Raji (cell line): ENCODE results near the gene CDKL5.

Experiments
- POLR2A ChIP-seq: IDR thresholded peaks from 2 replicates; pipeline ENCODE4 v1.6.1; 2011; ENCODE audit warnings: low read depth, low read length, control low read depth; ENCODE audit not compliant: insufficient read depth

The CDKL5 gene

DNA sequence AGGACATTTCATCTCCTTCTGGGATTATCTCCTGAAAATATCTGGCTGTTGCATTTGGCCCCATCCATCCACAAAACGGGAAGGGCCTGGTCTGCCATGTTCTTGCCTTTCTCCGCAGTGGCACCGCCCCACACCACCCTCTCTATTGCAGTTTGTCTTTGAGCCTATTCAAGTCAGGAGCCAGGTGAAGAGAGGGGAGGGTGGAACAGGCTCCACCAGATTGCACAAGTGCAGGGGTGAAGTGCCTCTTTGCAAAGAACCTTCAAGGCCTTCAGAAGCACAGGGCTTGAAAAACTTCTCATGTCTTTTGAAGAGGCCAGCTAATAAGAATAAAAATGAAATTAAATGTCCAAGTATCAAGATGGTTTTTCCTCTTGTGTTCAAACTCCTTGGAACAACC lies 217.8 kb downstream of the CDKL5 start:
- no peak for TF ChIP-seq POLR2A

DNA sequence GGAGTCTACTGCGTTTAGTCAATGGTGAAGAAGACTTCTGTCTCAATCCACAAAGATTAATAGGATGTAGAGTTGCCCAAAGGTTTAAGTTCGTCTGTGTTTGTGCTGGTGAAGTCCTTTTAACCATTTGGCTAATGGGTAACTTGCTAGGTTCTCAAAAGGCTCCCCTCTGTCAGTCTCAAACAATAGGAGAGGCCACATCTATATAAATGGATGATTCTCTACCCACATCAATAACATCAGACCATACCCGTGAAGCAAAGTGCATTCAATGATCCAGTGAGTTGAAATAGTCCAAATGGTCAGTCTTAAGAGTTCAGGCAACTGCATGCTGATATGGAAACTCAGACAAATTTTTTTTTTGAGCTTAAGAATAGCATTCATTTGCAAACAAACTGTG lies 218.4 kb downstream of the CDKL5 start:
- TF ChIP-seq POLR2A, result no peak

DNA sequence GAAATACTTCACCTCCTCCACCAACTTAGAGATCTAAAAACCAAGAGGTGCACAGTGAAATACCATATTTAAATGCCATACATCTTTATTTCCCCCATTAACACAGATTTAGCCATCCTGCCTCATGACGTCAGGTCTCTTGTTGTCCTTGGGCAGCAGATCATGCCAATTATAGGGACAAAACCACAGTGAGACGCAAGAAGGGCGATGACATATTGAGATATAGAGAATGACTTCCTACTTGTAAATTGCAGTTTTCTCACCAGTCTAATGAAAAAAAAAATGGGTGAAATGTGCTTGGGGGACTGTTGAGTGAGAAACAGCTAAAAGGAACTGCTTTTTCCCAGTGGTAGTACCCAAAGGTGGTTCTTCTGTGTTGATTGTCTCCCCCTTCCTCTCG lies 222.2 kb downstream of the CDKL5 start:
- no peak for TF ChIP-seq POLR2A

DNA sequence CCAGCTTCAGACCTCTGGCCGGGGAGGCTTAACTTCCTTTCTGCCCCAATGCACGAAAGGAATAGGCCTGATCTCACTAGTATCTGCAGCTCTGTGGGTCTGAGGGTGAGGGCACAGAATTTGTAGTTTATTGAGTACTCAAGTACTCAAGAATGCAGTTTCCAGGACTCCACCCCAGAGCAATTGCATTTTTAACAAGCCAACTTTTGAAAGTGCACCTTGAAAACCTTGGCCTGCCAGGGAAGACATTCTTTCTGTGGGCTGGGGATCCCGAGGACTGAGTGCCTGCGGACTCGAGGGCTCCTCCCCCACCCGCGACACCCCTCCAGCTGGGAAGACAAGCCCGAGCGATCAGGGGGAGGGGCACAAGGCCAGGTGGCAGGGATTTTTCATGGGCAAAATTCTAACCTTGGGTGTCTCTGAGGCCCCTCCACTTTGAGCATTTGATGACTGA lies 224.1 kb downstream of the CDKL5 start:
- TF ChIP-seq POLR2A, result no peak

DNA sequence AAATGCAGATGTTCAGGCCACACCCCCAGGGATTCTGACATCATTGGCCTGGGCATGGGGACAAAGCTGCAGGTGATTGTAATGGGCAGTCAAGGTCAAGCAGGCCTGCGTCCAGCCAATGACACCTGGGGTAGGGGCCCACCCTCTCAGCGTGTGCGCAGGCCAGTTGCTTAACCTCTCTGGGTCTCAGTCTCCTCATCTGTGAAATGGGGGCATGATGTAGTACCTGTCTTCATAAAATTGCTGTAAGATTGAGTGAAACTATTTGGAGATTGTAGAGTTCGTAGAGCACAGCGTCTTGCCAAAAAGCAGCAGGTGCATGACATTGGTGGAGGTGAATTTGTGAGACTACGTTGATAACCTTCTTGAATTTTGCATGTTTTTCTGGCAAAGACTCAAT lies 225.3 kb downstream of the CDKL5 start:
- no peak for TF ChIP-seq POLR2A

GRCh38 chrX:18652636-18653035 lies 227.2 kb downstream of the CDKL5 start:
- no peak for TF ChIP-seq POLR2A

- TF ChIP-seq POLR2A, result no peak
These were observed 229.7 kb downstream of the CDKL5 start for GRCh38 chrX:18654875-18655836.

DNA sequence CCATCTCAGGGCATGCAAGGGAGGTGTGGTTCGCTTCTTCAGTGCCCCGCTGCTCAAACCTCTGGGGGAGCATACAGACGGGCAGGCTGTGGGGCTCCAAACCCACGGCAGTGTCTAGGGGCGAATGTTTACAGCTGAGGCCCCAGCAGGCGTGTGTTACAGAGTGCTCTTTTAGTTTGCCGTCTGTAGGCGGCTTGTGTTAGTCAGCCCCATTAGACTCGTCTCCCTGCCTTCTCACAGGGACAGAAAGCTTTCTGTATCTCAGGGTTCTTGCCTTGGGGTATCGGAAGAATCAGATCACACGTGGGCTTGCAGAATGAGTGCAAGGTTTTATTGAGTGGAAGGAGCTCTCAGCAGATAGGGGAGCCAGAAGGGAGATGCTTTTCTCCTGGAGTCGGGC lies 235.9 kb downstream of the CDKL5 start:
- no peak for TF ChIP-seq POLR2A

GRCh38 chrX:18664947-18665346 lies 239.5 kb downstream of the CDKL5 start:
- TF ChIP-seq POLR2A, result no peak

DNA sequence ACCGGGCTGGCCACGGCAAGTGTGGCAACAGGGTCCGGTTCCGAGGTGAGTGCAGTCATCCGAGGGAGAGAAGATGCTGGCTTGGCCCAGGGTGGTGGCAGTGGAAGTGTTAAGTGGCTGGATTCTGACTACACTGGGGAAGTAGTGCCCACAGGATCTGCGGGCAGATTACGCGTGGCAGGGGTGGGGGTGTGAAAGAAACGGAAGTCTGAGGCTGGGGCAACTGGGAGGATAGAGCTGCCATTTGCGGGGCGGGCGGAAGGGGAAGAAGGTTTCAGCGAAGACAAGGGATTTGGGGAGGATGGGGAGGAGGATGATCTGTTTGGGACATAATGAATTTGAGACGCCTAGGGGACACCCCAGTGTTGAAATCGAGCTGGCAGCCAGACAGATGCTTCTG lies 241.2 kb downstream of the CDKL5 start:
- no peak for TF ChIP-seq POLR2A

- TF ChIP-seq POLR2A, result no peak
These were observed 242.8 kb downstream of the CDKL5 start for GRCh38 chrX:18668071-18668835.

DNA sequence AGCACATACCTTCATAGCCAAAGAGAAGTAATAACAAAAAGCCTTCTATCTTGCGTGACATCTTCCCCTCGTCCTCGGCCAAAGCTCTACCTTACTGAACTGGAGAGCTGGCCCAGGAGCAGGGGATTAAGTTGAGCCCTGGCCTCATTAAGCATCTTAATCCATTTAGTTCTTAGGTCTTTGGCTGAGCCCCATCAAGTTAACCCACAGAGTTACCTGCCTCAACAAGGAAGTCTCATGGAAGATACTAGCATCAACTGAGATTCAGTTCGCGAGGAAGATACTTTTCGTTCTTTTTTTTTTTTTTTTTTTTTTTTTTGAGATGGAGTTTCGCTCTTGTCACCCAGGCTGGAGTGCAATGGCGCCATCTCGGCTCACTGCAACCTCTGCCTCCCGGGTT lies 246.6 kb downstream of the CDKL5 start, which contains the start of gene RS1:
TSS of gene RS1 (minus strand) at position 101 of the 400 bp plus-strand sequence. CDS start at position 61, 40 bp downstream.
- no peak for TF ChIP-seq POLR2A

DNA sequence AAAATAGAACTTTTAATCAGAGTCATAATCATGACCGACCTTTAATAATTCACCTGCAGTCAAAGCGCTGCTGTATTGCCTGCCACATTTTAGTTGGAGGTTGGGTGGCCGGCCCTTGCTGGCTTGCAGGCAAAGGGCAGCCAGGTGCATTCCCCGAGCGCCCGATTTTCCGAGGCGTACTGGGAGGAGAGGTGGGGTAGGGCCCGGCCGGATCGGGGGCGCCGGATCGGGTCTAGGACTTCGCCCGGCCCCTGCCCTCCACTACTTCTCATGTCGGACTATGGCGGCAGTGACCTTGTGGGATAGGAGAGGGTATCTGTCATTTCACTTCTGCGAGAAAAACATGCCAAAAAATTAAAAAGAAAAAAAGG lies 249.0 kb downstream of the CDKL5 start:
- no peak for TF ChIP-seq POLR2A

GRCh38 chrX:18674788-18675735 lies 249.7 kb downstream of the CDKL5 start:
- peak; percentile 46 for TF ChIP-seq POLR2A

- no peak for TF ChIP-seq POLR2A
These were observed 250.6 kb downstream of the CDKL5 start for GRCh38 chrX:18676050-18676449.
